BLaER1 treated with 17β-estradiol and CSF1 and Interleukin-3, amounts not matched to agents 10 nM and 100 nM (cell line): ENCODE results near the gene UAP1L1.

ENCODE experiments used
- H3K27ac ChIP-seq, 11 experiments: shearing (Covaris generic); formaldehyde crosslinking; 2 replicates each; pipeline ENCODE4 v1.8.1; 2022
- H3K27me3 ChIP-seq, 11 experiments: shearing (Covaris generic); formaldehyde crosslinking; 2 replicates each; pipeline ENCODE4 v1.8.1; 2022
- H3K36me3 ChIP-seq, 11 experiments: shearing (Covaris generic); formaldehyde crosslinking; 2 replicates each; pipeline ENCODE4 v1.8.1; 2022
- H3K4me1 ChIP-seq, 10 experiments: shearing (Covaris generic); formaldehyde crosslinking; 2 replicates each; pipeline ENCODE4 v1.8.1; 2022
- H3K4me2 ChIP-seq, 11 experiments: shearing (Covaris generic); formaldehyde crosslinking; 2 replicates each; pipeline ENCODE4 v1.8.1; 2022
- H3K4me3 ChIP-seq, 10 experiments: shearing (Covaris generic); formaldehyde crosslinking; 2 replicates each; pipeline ENCODE4 v1.8.1; 2022
- H3K9ac ChIP-seq, 11 experiments: shearing (Covaris generic); formaldehyde crosslinking; 2 replicates each; pipeline ENCODE4 v1.8.1; 2022
- H3K9me3 ChIP-seq, 11 experiments: shearing (Covaris generic); formaldehyde crosslinking; replicated peaks in 1 of 11; 2 replicates each; pipeline ENCODE4 v1.8.1; 2022
- H4K20me1 ChIP-seq, 11 experiments: shearing (Covaris generic); formaldehyde crosslinking; 2 replicates each; pipeline ENCODE4 v1.8.1; 2022
- Cebpa-rat ChIP-seq, 11 experiments: shearing (Covaris generic); IDR thresholded peaks; 2 replicates each; pipeline ENCODE4 v1.8.1; 2022

Gene UAP1L1

GRCh38 chr9:137113385-137114159 is 36.3 kb downstream of the UAP1L1 start:
- Histone ChIP-seq H4K20me1 (peaks cover 38 to 50% (median 44%) of the 10 kb centered on the region in 11 experiments; a peak in 21 of 22 replicates), H3K27me3 (no peaks in the 10 kb centered on the region), H3K4me3 (peak overlapping the region; percentile 51 to 80 (median 72)), H3K9me3 (no peaks in the 10 kb centered on the region), H3K27ac (peak overlapping the region in 3 of 11 experiments; percentile 18 to 85 (median 79); a peak in 4 of 22 replicates), H3K4me1 (peaks cover 17 to 54% (median 51%) of the 10 kb centered on the region in 10 experiments), H3K9ac (peak overlapping the region; percentile 47 to 87 (median 80); a peak in 19 of 22 replicates), H3K36me3 (peaks cover 46 to 49% (median 48%) of the 10 kb centered on the region in 11 experiments), H3K4me2 (peak overlapping the region; percentile 78 to 96 (median 91))
- no peak for TF ChIP-seq Cebpa-rat (IDR thresholded peaks at IDR 0.05)

DNA sequence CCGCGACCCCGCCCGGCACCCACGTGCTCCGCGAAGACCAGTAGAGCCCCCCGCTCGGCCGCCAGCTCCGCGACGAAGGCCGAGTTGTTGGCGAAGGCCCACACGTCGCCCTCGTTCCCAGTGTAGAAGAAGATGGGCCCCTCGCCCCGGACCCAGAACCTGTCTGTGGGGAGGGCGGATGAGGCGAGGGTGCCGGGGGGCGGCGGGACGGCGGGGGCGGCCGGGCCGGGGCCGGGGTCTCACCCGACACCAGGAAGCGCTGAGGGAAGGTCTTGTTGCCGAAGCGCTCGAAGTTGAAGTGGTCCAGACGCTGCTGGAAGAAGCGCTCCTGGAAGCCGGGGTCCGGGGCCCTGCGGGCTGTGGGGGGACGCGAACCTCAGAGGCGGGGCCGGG is 36.9 kb downstream of the UAP1L1 start:
- H3K27ac ChIP-seq: peak overlapping the region; percentile 66 to 86 (median 79); a peak in 21 of 22 replicates
- TF ChIP-seq Cebpa-rat (IDR thresholded peaks at IDR 0.05): no peak
- peak overlapping the region; percentile 78 to 89 (median 83) for H3K9ac ChIP-seq
- H3K36me3 ChIP-seq: peaks cover 40 to 43% (median 41%) of the 10 kb centered on the region in 11 experiments
- H3K9me3 ChIP-seq: no peaks in the 10 kb centered on the region
- peak overlapping the region; percentile 83 to 98 (median 96); a peak in 21 of 22 replicates for H3K4me2 ChIP-seq
- H3K27me3 ChIP-seq: no peaks in the 10 kb centered on the region
- H3K4me1 ChIP-seq: peaks cover 17 to 60% (median 57%) of the 10 kb centered on the region in 10 experiments
- peaks cover 32 to 44% (median 38%) of the 10 kb centered on the region in 11 experiments; a peak in 21 of 22 replicates for H4K20me1 ChIP-seq
- H3K4me3 ChIP-seq: peak overlapping the region; percentile 51 to 80 (median 72)

- Histone ChIP-seq H3K36me3 (peaks cover 34 to 37% (median 35%) of the 10 kb centered on the region in 11 experiments), H3K9ac (peak within 1 kb of the TSS; percentile 78 to 89 (median 83)), H3K27ac (peak within 1 kb of the TSS; percentile 66 to 86 (median 79); a peak in 21 of 22 replicates), H3K9me3 (no peaks in the 10 kb centered on the region), H3K4me1 (peaks cover 17 to 65% (median 63%) of the 10 kb centered on the region in 10 experiments), H3K4me2 (peak within 1 kb of the TSS; percentile 93 to 98 (median 96)), H4K20me1 (peaks cover 27 to 38% (median 32%) of the 10 kb centered on the region in 11 experiments; a peak in 21 of 22 replicates), H3K4me3 (peak within 1 kb of the TSS; percentile 51 to 80 (median 72)), H3K27me3 (no peaks in the 10 kb centered on the region)
- no peak for TF ChIP-seq Cebpa-rat (IDR thresholded peaks at IDR 0.05)
Observed at GRCh38 chr9:137114613-137115393, 37.5 kb downstream of the UAP1L1 start, which contains the start of gene DPP7. Gene DPP7 (minus strand): TSS chr9:137114733. CDS start chr9:137114713, 20 bp downstream.

GRCh38 chr9:137115394-137116026 is 38.2 kb downstream of the UAP1L1 start:
- Histone ChIP-seq H3K9ac (peak overlapping the region; percentile 78 to 89 (median 83); a peak in 20 of 22 replicates), H3K27ac (peak overlapping the region in 8 of 11 experiments; percentile 76 to 86 (median 82); a peak in 13 of 22 replicates), H3K36me3 (peaks cover 27 to 30% (median 28%) of the 10 kb centered on the region in 11 experiments), H3K4me2 (peak overlapping the region; percentile 83 to 98 (median 96)), H3K4me1 (peaks cover 17 to 72% (median 68%) of the 10 kb centered on the region in 10 experiments), H3K27me3 (no peaks in the 10 kb centered on the region), H3K4me3 (peak overlapping the region; percentile 51 to 80 (median 72); a peak in 19 of 20 replicates), H4K20me1 (peaks cover 20 to 31% (median 25%) of the 10 kb centered on the region in 11 experiments; a peak in 20 of 22 replicates), H3K9me3 (no peaks in the 10 kb centered on the region)
- TF ChIP-seq Cebpa-rat (IDR thresholded peaks at IDR 0.05): no peak

- Histone ChIP-seq H3K4me1 (peaks cover 17 to 78% (median 74%) of the 10 kb centered on the region in 10 experiments), H3K4me3 (no peak overlapping the region; a peak in 1 of 20 replicates), H4K20me1 (peaks cover 17 to 25% (median 23%) of the 10 kb centered on the region in 11 experiments; a peak in 20 of 22 replicates), H3K9me3 (no peaks in the 10 kb centered on the region), H3K36me3 (peaks cover 22 to 24% (median 23%) of the 10 kb centered on the region in 11 experiments), H3K4me2 (peak overlapping the region in 9 of 11 experiments; percentile 94 to 98 (median 96); a peak in 17 of 22 replicates), H3K27me3 (no peaks in the 10 kb centered on the region), H3K27ac (peak overlapping the region in 4 of 11 experiments; percentile 77 to 85 (median 82); a peak in 8 of 22 replicates), H3K9ac (peak overlapping the region in 6 of 11 experiments; percentile 80 to 89 (median 86); a peak in 9 of 22 replicates)
- TF ChIP-seq Cebpa-rat (IDR thresholded peaks at IDR 0.05): no peak
Observed at GRCh38 chr9:137116027-137116507, 38.8 kb downstream of the UAP1L1 start.

DNA sequence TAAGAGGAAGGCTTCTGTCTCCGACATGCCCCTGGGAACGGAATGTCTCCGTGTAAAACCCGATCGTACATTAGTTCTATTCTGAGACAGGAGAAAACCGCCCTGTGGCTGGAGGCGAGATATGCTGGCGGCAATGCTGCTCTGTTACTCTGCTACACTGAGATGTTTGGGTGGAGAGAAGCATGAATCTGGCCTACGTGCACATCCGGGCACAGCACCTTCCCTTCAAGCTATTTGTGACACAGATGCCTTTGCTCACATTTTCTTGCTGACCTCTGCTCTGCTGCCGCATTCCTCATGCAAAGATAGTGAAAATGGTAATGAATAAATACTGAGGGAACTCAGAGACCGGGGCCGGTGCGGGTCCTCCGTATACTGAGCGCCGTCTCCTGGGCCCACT is 39.4 kb downstream of the UAP1L1 start:
- Histone ChIP-seq H3K27ac (peak overlapping the region in 6 of 11 experiments; percentile 52 to 80 (median 72); a peak in 9 of 22 replicates), H3K36me3 (peaks cover 16 to 18% (median 17%) of the 10 kb centered on the region in 11 experiments), H4K20me1 (peaks cover 17 to 19% (median 18%) of the 10 kb centered on the region in 11 experiments; a peak in 20 of 22 replicates), H3K27me3 (no peaks in the 10 kb centered on the region), H3K9ac (peak overlapping the region in 8 of 11 experiments; percentile 17 to 89 (median 64); a peak in 10 of 22 replicates), H3K9me3 (no peaks in the 10 kb centered on the region), H3K4me2 (peak overlapping the region in 8 of 11 experiments; percentile 94 to 98 (median 97); a peak in 16 of 22 replicates), H3K4me3 (0 out of 20 replicates have a peak overlapping the region, but pooled peaks of 1 of the 10 experiments have one; percentile 11), H3K4me1 (peaks cover 17 to 81% (median 77%) of the 10 kb centered on the region in 10 experiments)
- TF ChIP-seq Cebpa-rat (IDR thresholded peaks at IDR 0.05): no peak

- Histone ChIP-seq H3K4me3 (0 out of 20 replicates have a peak overlapping the region, but pooled peaks of 1 of the 10 experiments have one; percentile 11), H3K9ac (peak overlapping the region in 8 of 11 experiments; percentile 3 to 89 (median 64); a peak in 13 of 22 replicates), H3K36me3 (peaks cover 10 to 12% (median 11%) of the 10 kb centered on the region in 11 experiments), H3K27me3 (no peaks in the 10 kb centered on the region), H3K4me2 (peak overlapping the region in 9 of 11 experiments; percentile 26 to 98 (median 96); a peak in 18 of 22 replicates), H3K4me1 (peaks cover 23 to 85% (median 82%) of the 10 kb centered on the region in 10 experiments), H3K9me3 (no peaks in the 10 kb centered on the region), H4K20me1 (peaks cover 12 to 15% (median 13%) of the 10 kb centered on the region in 11 experiments; a peak in 19 of 22 replicates), H3K27ac (peak overlapping the region in 8 of 11 experiments; percentile 23 to 80 (median 62); a peak in 14 of 22 replicates)
- no peak for TF ChIP-seq Cebpa-rat (IDR thresholded peaks at IDR 0.05)
Observed at GRCh38 chr9:137117269-137117731, 40.0 kb downstream of the UAP1L1 start.
